HepG2 (cell line): ENCODE results near the gene SYNGR2. TPM values are rescaled to one million over a fixed set of nuclear protein-coding genes. Genes with fewer than 3 reads are reported as not detected.

Experiments
- ASH2L ChIP-seq: fragments of 300-600, 200-600 bp; sonication (generic); IDR thresholded peaks from 2 replicates; pipeline ENCODE4 v1.7.0; 2017; ENCODE audit warnings: low read depth, mild to moderate bottlenecking, moderate library complexity, mixed read lengths, low read length; ENCODE audit not compliant: insufficient read length
- BRCA1 ChIP-seq: sonication (generic); formaldehyde crosslinking; IDR thresholded peaks from 2 replicates; pipeline ENCODE4 v1.4.0; 2020; ENCODE audit warnings: missing genetic modification reagents
- CEBPG ChIP-seq: IDR thresholded peaks from 2 replicates; pipeline ENCODE4 v1.6.1; 2016
- DMAP1 ChIP-seq: IDR thresholded peaks from 2 replicates; pipeline ENCODE4 v1.6.1; 2016
- FOXJ3 ChIP-seq: sonication (generic); formaldehyde crosslinking; IDR thresholded peaks from 2 replicates; pipeline ENCODE4 v1.4.0; 2020; ENCODE audit warnings: missing genetic modification reagents, mild to moderate bottlenecking, borderline replicate concordance
- HIC2 ChIP-seq: sonication (generic); formaldehyde crosslinking; IDR thresholded peaks from 2 replicates; pipeline ENCODE4 v1.9.0; 2022; ENCODE audit warnings: low read depth, missing genetic modification reagents
- HOMEZ ChIP-seq: IDR thresholded peaks from 2 replicates; pipeline ENCODE4 v1.6.1; 2016; ENCODE audit warnings: low read depth
- MLLT10 ChIP-seq: sonication (generic); formaldehyde crosslinking; IDR thresholded peaks from 2 replicates; pipeline ENCODE4 v1.4.0; 2020; ENCODE audit warnings: missing genetic modification reagents
- NR2F2 ChIP-seq: IDR thresholded peaks from 2 replicates; pipeline ENCODE4 v1.6.1; 2012; ENCODE audit warnings: low read depth, inconsistent platforms, borderline replicate concordance
- PHF21A ChIP-seq: sonication (generic); formaldehyde crosslinking; IDR thresholded peaks from 2 replicates; pipeline ENCODE4 v1.5.0; 2020; ENCODE audit warnings: mild to moderate bottlenecking, missing genetic modification reagents
- RFX3 ChIP-seq: IDR thresholded peaks from 2 replicates; pipeline ENCODE4 v1.6.1; 2016; ENCODE audit warnings: missing biosample characterization, missing genetic modification reagents
- SCMH1 ChIP-seq: sonication (generic); formaldehyde crosslinking; IDR thresholded peaks from 2 replicates; pipeline ENCODE4 v1.9.0; 2021; ENCODE audit warnings: missing genetic modification reagents, mild to moderate bottlenecking, borderline replicate concordance
- SIN3B ChIP-seq: fragments of 150-350 bp; IDR thresholded peaks from 2 replicates; pipeline ENCODE4 v1.6.1; 2014; ENCODE audit warnings: low read length
- TOE1 ChIP-seq: sonication (generic); formaldehyde crosslinking; IDR thresholded peaks from 2 replicates; pipeline ENCODE4 v1.4.0; 2020; ENCODE audit warnings: mild to moderate bottlenecking, missing genetic modification reagents
- ZBTB10 ChIP-seq: sonication (generic); formaldehyde crosslinking; IDR thresholded peaks from 2 replicates; pipeline ENCODE4 v1.4.0; 2020; ENCODE audit warnings: missing genetic modification reagents, borderline replicate concordance
- ZBTB25 ChIP-seq: IDR thresholded peaks from 2 replicates; pipeline ENCODE4 v1.6.1; 2018; ENCODE audit warnings: missing genetic modification reagents
- ZFP36L1 ChIP-seq: sonication (generic); formaldehyde crosslinking; IDR thresholded peaks from 2 replicates; pipeline ENCODE4 v1.8.0; 2022; ENCODE audit warnings: mild to moderate bottlenecking, missing genetic modification reagents, moderate library complexity
- ZNF138 ChIP-seq: sonication (generic); formaldehyde crosslinking; IDR thresholded peaks from 2 replicates; pipeline ENCODE4 v1.5.0; 2020; ENCODE audit warnings: mild to moderate bottlenecking, low read depth, missing genetic modification reagents
- ZNF18 ChIP-seq: sonication (generic); formaldehyde crosslinking; IDR thresholded peaks from 2 replicates; pipeline ENCODE4 v1.8.0; 2022; ENCODE audit warnings: mild to moderate bottlenecking, missing genetic modification reagents; ENCODE audit not compliant: insufficient replicate concordance
- ZNF34 ChIP-seq: sonication (generic); formaldehyde crosslinking; IDR thresholded peaks from 2 replicates; pipeline ENCODE4 v1.4.0; 2020; ENCODE audit warnings: mild to moderate bottlenecking, missing genetic modification reagents, borderline replicate concordance
- ZNF432 ChIP-seq: sonication (generic); formaldehyde crosslinking; IDR thresholded peaks from 2 replicates; pipeline ENCODE4 v1.5.0; 2020; ENCODE audit warnings: missing genetic modification reagents, mild to moderate bottlenecking, borderline replicate concordance
- polyA plus RNA-seq, 8 experiments: library from polyadenylated mRNA; depleted of rRNA in 3 of 8; stranded (reverse) in 7 of 8; unstranded in 1 of 8; fragments of >200 nt; fragmentation: Illumina TruSeq in 4 of 8; extraction: Trizol in 4 of 8; gene quantifications; 2 replicates each; pipeline versions ENCODE4 v1.2.1 to v1.2.3, GENCODE V29; 2011 to 2016; ENCODE audit warnings: low read depth in 4 of 8, missing spikeins in 1 of 8, mixed read lengths in 1 of 8; ENCODE audit not compliant: insufficient read depth in 1 of 8
- total RNA-seq, 5 experiments: library from RNA; depleted of rRNA; stranded (reverse); fragments of >200 nt; fragmentation: Illumina TruSeq; extraction: Trizol; gene quantifications; 2 replicates each; pipeline ENCODE4 v1.2.3, GENCODE V29; 2016; ENCODE audit warnings: low read depth in 1 of 5

Gene SYNGR2
- total and polyA plus RNA-seq, 2 of the 13 experiments (the other 11 are each of a cell fraction or from before 2014, with no cell fraction given): 46.7 to 170 TPM

GRCh38 chr17:78133971-78134898 lies 34.1 kb upstream of the SYNGR2 start (continued):
- TF ChIP-seq ZBTB10 (CRISPR knock-in tag): no peak
- TF ChIP-seq HIC2 (CRISPR knock-in tag): no peak
- TF ChIP-seq ASH2L: no peak
- TF ChIP-seq BRCA1: no peak
- no peak for TF ChIP-seq ZNF432 (CRISPR knock-in tag)
- TF ChIP-seq ZNF138 (CRISPR knock-in tag): peak; percentile 51; the same call in 1 of the 2 replicates
- no peak for TF ChIP-seq NR2F2
- TF ChIP-seq DMAP1: no peak
- no peak for TF ChIP-seq ZNF34 (CRISPR knock-in tag)
- TF ChIP-seq ZNF18 (CRISPR knock-in tag): no peak
- no peak for TF ChIP-seq SCMH1 (CRISPR knock-in tag)
- TF ChIP-seq RFX3 (CRISPR knock-in tag): no peak
- no peak for TF ChIP-seq CEBPG (CRISPR knock-in tag)
- no peak for TF ChIP-seq SIN3B
- TF ChIP-seq TOE1 (CRISPR knock-in tag): no peak
- peak; percentile 40; the same call in 1 of the 2 replicates for TF ChIP-seq FOXJ3
- TF ChIP-seq PHF21A (CRISPR knock-in tag): no peak
- TF ChIP-seq MLLT10 (CRISPR knock-in tag): no peak
- TF ChIP-seq HOMEZ (CRISPR knock-in tag): no peak
- no peak for TF ChIP-seq ZBTB25 (CRISPR knock-in tag)
- no peak for TF ChIP-seq ZFP36L1 (CRISPR knock-in tag)
